ENCODE results near the gene CLEC3B.

The CLEC3B gene

GRCh38 chr3:45026957-45027356, 854 bp downstream of the CLEC3B start:
- DNase-seq (ENCODE audit: insufficient read length, low spot score) (no peak), FAIRE-seq (no peak)
- no peak for TF ChIP-seq CTCF (IDR thresholded peaks at IDR 0.05; ENCODE audit: insufficient read depth, missing control alignments)

GRCh38 chr3:45027441-45027840, 1.3 kb downstream of the CLEC3B start:
- no peak for TF ChIP-seq CTCF (IDR thresholded peaks at IDR 0.05; ENCODE audit: insufficient read depth, missing control alignments)
- DNase-seq (ENCODE audit: insufficient read length, low spot score) (no peak), FAIRE-seq (no peak)

- FAIRE-seq (no peak), DNase-seq (ENCODE audit: insufficient read length, low spot score) (no peak)
- TF ChIP-seq CTCF (IDR thresholded peaks at IDR 0.05; ENCODE audit: insufficient read depth, missing control alignments), result no peak
These were observed 3.1 kb downstream of the CLEC3B start for GRCh38 chr3:45029216-45029615.

GRCh38 chr3:45029661-45030060, 3.6 kb downstream of the CLEC3B start:
- DNase-seq (ENCODE audit: insufficient read length, low spot score) (no peak), FAIRE-seq (no peak)
- no peak for TF ChIP-seq CTCF (IDR thresholded peaks at IDR 0.05; ENCODE audit: insufficient read depth, missing control alignments)

GRCh38 chr3:45031531-45031930, 5.4 kb downstream of the CLEC3B start:
- TF ChIP-seq CTCF (IDR thresholded peaks at IDR 0.05; ENCODE audit: insufficient read depth, missing control alignments), result no peak
- FAIRE-seq (no peak), DNase-seq (ENCODE audit: insufficient read length, low spot score) (no peak)

GRCh38 chr3:45032113-45032512, 6.0 kb downstream of the CLEC3B start:
- FAIRE-seq, result no peak
- DNase-seq (ENCODE audit: insufficient read length, low spot score), result no peak
- no peak for TF ChIP-seq CTCF (IDR thresholded peaks at IDR 0.05; ENCODE audit: insufficient read depth, missing control alignments)

GRCh38 chr3:45033791-45034190, 7.7 kb downstream of the CLEC3B start:
- TF ChIP-seq CTCF (IDR thresholded peaks at IDR 0.05; ENCODE audit: insufficient read depth, missing control alignments), result no peak
- DNase-seq (ENCODE audit: insufficient read length, low spot score) (no peak), FAIRE-seq (no peak)
